ENCODE results near the gene MED13L. TPM values are rescaled to one million over a fixed set of nuclear protein-coding genes. Genes with fewer than 3 reads are reported as not detected.

MED13L gene
- total RNA-seq, 3 donors from 2014 or later: 248 to 387 (median 279) TPM

GRCh38 chr12:116153113-116153512 is 124.4 kb downstream of the MED13L start:
- intact Hi-C loops (cut with DNase I; ENCODE audit: low total_unique reads): loop anchor here (10.0 kb wide), 1 partner anchor 1578 kb away; no protein-coding TSS in a partner anchor
- Histone ChIP-seq H3K4me1 (no peaks in the 10 kb centered on the region), H3K4me3 (no peak overlapping the region), H3K36me3 (no peaks in the 10 kb centered on the region), H3K9me3 (no peaks in the 10 kb centered on the region), H3K27ac (no peak overlapping the region), H3K27me3 (no peaks in the 10 kb centered on the region)
- TF ChIP-seq POLR2A (IDR thresholded peaks at IDR 0.05) (no peak), POLR2AphosphoS5 (IDR thresholded peaks at IDR 0.05) (no peak)
- TF ChIP-seq, protein P1, sequence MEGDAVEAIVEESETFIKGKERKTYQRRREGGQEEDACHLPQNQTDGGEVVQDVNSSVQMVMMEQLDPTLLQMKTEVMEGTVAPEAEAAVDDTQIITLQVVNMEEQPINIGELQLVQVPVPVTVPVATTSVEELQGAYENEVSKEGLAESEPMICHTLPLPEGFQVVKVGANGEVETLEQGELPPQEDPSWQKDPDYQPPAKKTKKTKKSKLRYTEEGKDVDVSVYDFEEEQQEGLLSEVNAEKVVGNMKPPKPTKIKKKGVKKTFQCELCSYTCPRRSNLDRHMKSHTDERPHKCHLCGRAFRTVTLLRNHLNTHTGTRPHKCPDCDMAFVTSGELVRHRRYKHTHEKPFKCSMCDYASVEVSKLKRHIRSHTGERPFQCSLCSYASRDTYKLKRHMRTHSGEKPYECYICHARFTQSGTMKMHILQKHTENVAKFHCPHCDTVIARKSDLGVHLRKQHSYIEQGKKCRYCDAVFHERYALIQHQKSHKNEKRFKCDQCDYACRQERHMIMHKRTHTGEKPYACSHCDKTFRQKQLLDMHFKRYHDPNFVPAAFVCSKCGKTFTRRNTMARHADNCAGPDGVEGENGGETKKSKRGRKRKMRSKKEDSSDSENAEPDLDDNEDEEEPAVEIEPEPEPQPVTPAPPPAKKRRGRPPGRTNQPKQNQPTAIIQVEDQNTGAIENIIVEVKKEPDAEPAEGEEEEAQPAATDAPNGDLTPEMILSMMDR (IDR thresholded peaks at IDR 0.05): no peak
- no peak for DNase-seq (ENCODE audit: low spot score in 2 of 2)

DNA sequence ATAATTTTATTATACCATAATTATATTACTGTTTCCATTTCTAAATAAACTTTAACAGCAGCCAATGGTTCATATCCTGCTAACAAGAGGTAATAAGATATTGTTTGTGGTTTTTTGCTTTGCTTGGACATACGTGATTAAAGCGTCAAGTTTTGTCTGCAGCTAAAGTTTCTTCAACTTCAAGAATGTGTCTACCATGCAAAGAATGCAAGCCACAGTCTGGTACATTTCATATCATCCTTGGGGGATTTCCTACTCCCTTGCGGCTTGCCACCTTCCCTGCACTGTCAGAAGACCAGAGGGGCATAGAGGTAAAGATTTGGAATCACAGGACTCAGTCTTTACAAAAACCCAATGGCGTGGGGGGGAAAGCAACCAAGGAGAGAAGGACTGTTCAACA is 125.2 kb downstream of the MED13L start:
- Histone ChIP-seq H3K9me3 (no peaks in the 10 kb centered on the region), H3K4me1 (no peaks in the 10 kb centered on the region), H3K36me3 (no peaks in the 10 kb centered on the region), H3K4me3 (no peak overlapping the region), H3K27ac (no peak overlapping the region), H3K27me3 (no peaks in the 10 kb centered on the region)
- no peak for DNase-seq (ENCODE audit: low spot score in 2 of 2)
- intact Hi-C loops (cut with DNase I; ENCODE audit: low total_unique reads): loop anchor here (10.0 kb wide), 1 partner anchor 1577 kb away; no protein-coding TSS in a partner anchor
- TF ChIP-seq, protein P1 (IDR thresholded peaks at IDR 0.05): no peak
- no peak for TF ChIP-seq POLR2AphosphoS5 (IDR thresholded peaks at IDR 0.05)
- no peak for TF ChIP-seq POLR2A (IDR thresholded peaks at IDR 0.05)

DNA sequence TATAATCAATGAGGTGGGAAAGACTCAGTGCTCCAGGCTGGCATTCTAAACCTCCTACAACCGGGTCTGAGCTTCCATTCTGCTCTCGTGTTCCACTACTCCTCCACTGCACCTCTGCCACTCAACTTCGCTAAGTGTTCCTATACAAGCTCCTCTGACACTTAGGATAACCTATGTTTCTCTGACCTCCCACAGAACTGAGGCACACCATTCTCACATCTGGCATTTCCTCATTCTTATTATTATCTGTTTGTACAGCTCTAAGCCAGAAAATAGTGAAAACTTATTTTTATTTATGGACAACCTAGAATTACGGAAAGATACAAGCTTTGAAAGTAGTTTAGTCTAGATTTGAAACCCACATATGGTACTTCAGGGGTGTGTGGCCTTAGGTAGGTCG is 127.0 kb downstream of the MED13L start:
- no peak overlapping the region for H3K4me3 ChIP-seq
- DNase-seq (ENCODE audit: low spot score in 2 of 2): no peak
- H3K27me3 ChIP-seq: no peaks in the 10 kb centered on the region
- no peaks in the 10 kb centered on the region for H3K9me3 ChIP-seq
- TF ChIP-seq POLR2A (IDR thresholded peaks at IDR 0.05) (no peak), POLR2AphosphoS5 (IDR thresholded peaks at IDR 0.05) (no peak)
- TF ChIP-seq, protein P1 (IDR thresholded peaks at IDR 0.05): no peak
- no peaks in the 10 kb centered on the region for H3K36me3 ChIP-seq
- H3K27ac ChIP-seq: no peak overlapping the region
- no peaks in the 10 kb centered on the region for H3K4me1 ChIP-seq
- intact Hi-C loops (cut with DNase I; ENCODE audit: low total_unique reads): loop anchor here (10.0 kb wide), 1 partner anchor 1576 kb away; no protein-coding TSS in a partner anchor

DNA sequence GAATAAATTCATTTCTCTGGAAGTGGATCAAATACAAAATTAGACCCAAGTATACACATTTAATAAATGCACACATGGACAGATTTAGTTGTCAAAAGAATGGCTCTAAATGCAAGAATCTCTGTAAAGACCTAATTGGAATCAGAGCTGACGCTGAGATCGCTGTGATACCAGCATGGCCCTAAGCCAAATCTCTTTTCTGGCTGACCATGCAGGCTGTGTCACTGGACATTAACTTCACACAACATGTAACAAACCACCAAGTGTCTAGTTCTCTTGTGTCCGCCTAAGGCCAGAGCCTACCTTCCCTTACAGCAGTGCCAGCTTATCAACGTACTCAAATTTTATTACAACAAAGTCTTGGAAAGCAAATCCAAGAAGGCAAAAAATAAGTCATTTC is 127.5 kb downstream of the MED13L start:
- TF ChIP-seq, protein P1 (IDR thresholded peaks at IDR 0.05): no peak
- no peak for TF ChIP-seq POLR2AphosphoS5 (IDR thresholded peaks at IDR 0.05)
- no peak for TF ChIP-seq POLR2A (IDR thresholded peaks at IDR 0.05)

DNA sequence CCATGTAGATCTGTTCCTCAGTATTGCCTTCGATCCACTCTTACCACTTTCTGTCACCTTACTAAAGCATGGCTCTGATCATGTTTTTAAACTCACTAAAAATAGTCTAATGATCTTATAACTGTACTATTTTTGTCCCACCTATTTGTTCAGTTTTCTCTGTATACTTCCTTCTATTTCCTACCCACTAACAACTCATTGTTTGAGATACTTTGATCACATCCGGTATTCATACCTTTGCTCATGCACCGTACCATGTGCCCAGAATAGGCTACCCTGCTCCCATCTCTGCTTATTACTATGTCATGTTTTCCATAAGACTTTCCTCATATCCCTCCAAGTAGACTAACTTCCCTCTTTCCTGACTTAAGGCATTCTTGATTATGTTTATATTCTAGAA is 128.6 kb downstream of the MED13L start:
- no peak for DNase-seq (ENCODE audit: low spot score in 2 of 2)
- no peaks in the 10 kb centered on the region for H3K4me1 ChIP-seq
- H3K27me3 ChIP-seq: no peaks in the 10 kb centered on the region
- intact Hi-C loops (cut with DNase I; ENCODE audit: low total_unique reads): no loop called here
- no peaks in the 10 kb centered on the region for H3K36me3 ChIP-seq
- H3K27ac ChIP-seq: no peak overlapping the region
- H3K9me3 ChIP-seq: no peaks in the 10 kb centered on the region
- no peak overlapping the region for H3K4me3 ChIP-seq
- no peak for TF ChIP-seq POLR2A (IDR thresholded peaks at IDR 0.05)
- TF ChIP-seq POLR2AphosphoS5 (IDR thresholded peaks at IDR 0.05): no peak
- TF ChIP-seq, protein P1 (IDR thresholded peaks at IDR 0.05): no peak

More for the DNA sequence above, 127.5 kb downstream of the MED13L start:
- Histone ChIP-seq H3K36me3 (no peaks in the 10 kb centered on the region), H3K4me3 (no peak overlapping the region), H3K27me3 (no peaks in the 10 kb centered on the region), H3K27ac (no peak overlapping the region), H3K4me1 (no peaks in the 10 kb centered on the region), H3K9me3 (no peaks in the 10 kb centered on the region)
- no peak for DNase-seq (ENCODE audit: low spot score in 2 of 2)
- intact Hi-C loops (cut with DNase I; ENCODE audit: low total_unique reads): loop anchor here (10.0 kb wide), 1 partner anchor 1575 kb away; no protein-coding TSS in a partner anchor

Measured in breast epithelium (tissue), 4 donors.